HEK293 (cell line): Measurements from ENCODE around the gene COP1.

ENCODE experiments used
- ATF2 ChIP-seq: fragments of 450-650 bp; formaldehyde crosslinking; IDR thresholded peaks from 2 replicates; pipeline ENCODE4 v1.5.1; 2016; ENCODE audit warnings: missing biosample characterization, missing genetic modification characterization, low read depth
- CTCF ChIP-seq: fragments of 450-650 bp; formaldehyde crosslinking; IDR thresholded peaks from 2 replicates; pipeline ENCODE4 v1.5.1; 2016; ENCODE audit warnings: missing biosample characterization, missing genetic modification characterization
- ZNF274 ChIP-seq, 2 experiments: fragments of 200-500 bp in 1 of 2; fragments of 450-650 bp in 1 of 2; sonication (Bioruptor generic) in 1 of 2; formaldehyde crosslinking in 1 of 2; IDR thresholded peaks; 2 replicates each; pipeline versions ENCODE4 v1.5.1 to v1.6.1; 2014 to 2016; ENCODE audit warnings: borderline replicate concordance in 1 of 2, inconsistent platforms in 1 of 2, low read length in 1 of 2, missing biosample characterization in 1 of 2, missing genetic modification characterization in 1 of 2
- ZNF391 ChIP-seq: fragments of 450-650 bp; formaldehyde crosslinking; IDR thresholded peaks from 2 replicates; pipeline ENCODE4 v1.5.1; 2016; ENCODE audit warnings: low read depth, missing biosample characterization, missing genetic modification characterization, borderline replicate concordance
- ZNF629 ChIP-seq: fragments of 450-650 bp; formaldehyde crosslinking; IDR thresholded peaks from 2 replicates; pipeline ENCODE4 v1.5.1; 2017; ENCODE audit warnings: missing biosample characterization, missing genetic modification characterization
- ZNF660 ChIP-seq: fragments of 450-650 bp; IDR thresholded peaks from 2 replicates; pipeline ENCODE4 v1.5.1; 2018; ENCODE audit warnings: missing biosample characterization, mild to moderate bottlenecking, missing genetic modification characterization
- ZNF76 ChIP-seq: fragments of 450-650 bp; formaldehyde crosslinking; IDR thresholded peaks from 2 replicates; pipeline ENCODE4; 2016; ENCODE audit warnings: low read depth, missing biosample characterization, missing genetic modification characterization, borderline replicate concordance
- ZSCAN30 ChIP-seq: fragments of 450-650 bp; IDR thresholded peaks from 2 replicates; pipeline ENCODE4 v1.5.1; 2018; ENCODE audit warnings: missing biosample characterization, mild to moderate bottlenecking, missing genetic modification characterization, moderate library complexity
- TF ChIP-seq, protein P1 (sequence below): sonication (generic); formaldehyde crosslinking; IDR thresholded peaks from 2 replicates; pipeline ENCODE4 v1.8.1; 2022; ENCODE audit warnings: mild to moderate bottlenecking, moderate library complexity, missing genetic modification reagents
- TF ChIP-seq, protein P2 (sequence below): fragments of 450-650 bp; formaldehyde crosslinking; IDR thresholded peaks from 2 replicates; pipeline ENCODE4 v1.5.1; 2017; ENCODE audit warnings: missing biosample characterization, missing genetic modification characterization

DNA sequence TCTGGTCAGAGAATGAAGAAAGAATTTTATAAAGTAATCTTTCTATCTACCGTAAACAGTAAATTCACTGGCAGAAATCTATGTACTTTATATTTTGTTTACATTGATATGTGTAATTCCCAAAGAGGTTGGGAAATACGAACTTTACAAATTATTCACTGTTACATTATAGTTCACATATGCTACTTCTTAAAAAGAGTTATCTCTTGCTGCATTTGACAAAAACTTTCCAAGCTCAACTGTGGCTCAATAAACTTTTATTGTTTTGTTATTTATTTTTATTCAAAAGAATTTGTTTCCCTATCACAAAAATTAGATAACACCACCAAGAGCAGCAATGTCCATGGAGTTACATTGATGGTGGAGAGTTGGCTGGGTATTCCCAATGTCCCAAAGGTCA, 262.5 kb downstream of the COP1 start:
- no peak for TF ChIP-seq CTCF (tag by site-specific recombination)
- TF ChIP-seq, protein P1, sequence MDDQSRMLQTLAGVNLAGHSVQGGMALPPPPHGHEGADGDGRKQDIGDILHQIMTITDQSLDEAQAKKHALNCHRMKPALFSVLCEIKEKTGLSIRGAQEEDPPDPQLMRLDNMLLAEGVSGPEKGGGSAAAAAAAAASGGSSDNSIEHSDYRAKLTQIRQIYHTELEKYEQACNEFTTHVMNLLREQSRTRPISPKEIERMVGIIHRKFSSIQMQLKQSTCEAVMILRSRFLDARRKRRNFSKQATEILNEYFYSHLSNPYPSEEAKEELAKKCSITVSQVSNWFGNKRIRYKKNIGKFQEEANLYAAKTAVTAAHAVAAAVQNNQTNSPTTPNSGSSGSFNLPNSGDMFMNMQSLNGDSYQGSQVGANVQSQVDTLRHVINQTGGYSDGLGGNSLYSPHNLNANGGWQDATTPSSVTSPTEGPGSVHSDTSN (CRISPR knock-in tag): no peak
- TF ChIP-seq ZSCAN30 (tag by site-specific recombination): no peak
- TF ChIP-seq ZNF76 (tag by site-specific recombination): no peak
- no peak for TF ChIP-seq ATF2 (tag by site-specific recombination)
- TF ChIP-seq, protein P2, sequence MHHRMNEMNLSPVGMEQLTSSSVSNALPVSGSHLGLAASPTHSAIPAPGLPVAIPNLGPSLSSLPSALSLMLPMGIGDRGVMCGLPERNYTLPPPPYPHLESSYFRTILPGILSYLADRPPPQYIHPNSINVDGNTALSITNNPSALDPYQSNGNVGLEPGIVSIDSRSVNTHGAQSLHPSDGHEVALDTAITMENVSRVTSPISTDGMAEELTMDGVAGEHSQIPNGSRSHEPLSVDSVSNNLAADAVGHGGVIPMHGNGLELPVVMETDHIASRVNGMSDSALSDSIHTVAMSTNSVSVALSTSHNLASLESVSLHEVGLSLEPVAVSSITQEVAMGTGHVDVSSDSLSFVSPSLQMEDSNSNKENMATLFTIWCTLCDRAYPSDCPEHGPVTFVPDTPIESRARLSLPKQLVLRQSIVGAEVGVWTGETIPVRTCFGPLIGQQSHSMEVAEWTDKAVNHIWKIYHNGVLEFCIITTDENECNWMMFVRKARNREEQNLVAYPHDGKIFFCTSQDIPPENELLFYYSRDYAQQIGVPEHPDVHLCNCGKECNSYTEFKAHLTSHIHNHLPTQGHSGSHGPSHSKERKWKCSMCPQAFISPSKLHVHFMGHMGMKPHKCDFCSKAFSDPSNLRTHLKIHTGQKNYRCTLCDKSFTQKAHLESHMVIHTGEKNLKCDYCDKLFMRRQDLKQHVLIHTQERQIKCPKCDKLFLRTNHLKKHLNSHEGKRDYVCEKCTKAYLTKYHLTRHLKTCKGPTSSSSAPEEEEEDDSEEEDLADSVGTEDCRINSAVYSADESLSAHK: no peak
- TF ChIP-seq ZNF660 (tag by site-specific recombination): no peak
- TF ChIP-seq ZNF391: no peak
- no peak for TF ChIP-seq ZNF274 (IDR thresholded peaks at IDR 0.05; ENCODE audit: low read length)
- TF ChIP-seq ZNF274 (tag by site-specific recombination; IDR thresholded peaks at IDR 0.05; ENCODE audit: borderline replicate concordance): no peak
- TF ChIP-seq ZNF629 (tag by site-specific recombination): no peak
